SIG-M5 treated with dmso at 0.1 percent for 504 hours (cell line): ENCODE data around the gene ZNF429.
A peak's percentile ranks its signal among the peaks of the same experiment; 100 is the strongest.
"Not testable (repeated sequence)": the region's sequence is repeated elsewhere in the genome, so short reads cannot be mapped to it uniquely, and the experiment has no call there.

Source experiments
- DNase-seq: peaks from one replicate; lab custom pipeline; 2025; ENCODE audit not compliant: unreplicated experiment; lab: John Stamatoyannopoulos, UW

ZNF429 gene

DNA sequence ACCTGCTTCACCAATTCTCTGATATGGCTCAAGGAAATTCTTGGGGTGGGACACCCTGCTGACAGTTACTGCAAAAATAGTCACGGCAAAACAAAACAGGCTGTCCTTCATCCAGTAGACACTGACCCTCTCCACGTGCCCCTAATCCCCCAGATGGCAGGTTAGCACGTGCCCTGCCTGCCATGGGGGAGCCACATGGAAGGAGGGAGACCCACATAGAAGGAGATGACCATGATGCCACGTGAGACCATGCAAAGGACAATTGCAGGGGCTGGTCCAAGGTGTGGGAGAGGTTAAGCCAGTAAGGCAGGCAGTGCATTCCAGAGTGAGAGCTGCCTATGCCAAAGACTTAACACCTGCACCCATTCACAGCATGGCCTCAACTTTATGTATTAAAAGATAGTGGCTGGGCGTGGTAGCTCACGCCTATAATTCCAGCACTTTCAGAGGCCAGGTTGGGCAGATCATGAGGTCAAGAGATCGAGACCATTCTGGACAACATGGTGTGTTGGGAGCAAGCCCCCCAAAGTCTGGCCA, 82.7 kb downstream of the ZNF429 start:
- no peak for DNase-seq

DNA sequence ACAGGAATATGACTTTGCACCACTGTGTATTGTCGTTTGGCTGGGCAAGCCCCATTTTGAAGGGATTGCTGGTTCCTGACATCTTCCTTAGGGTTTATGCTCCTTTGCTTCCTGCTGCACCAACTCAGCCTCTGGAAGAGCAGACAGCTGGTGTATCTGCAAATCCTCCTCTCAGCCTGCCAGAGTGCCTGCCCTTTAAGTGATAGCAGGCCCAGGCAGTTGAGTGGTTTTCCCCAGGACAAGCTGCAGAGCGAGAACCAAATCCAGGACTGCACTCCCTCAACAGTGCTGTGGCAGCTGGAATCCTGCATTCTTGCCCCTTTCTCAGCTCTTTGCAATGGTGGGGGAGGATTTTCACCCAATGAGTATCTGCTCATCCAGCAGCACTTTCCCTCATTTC, 85.5 kb downstream of the ZNF429 start:
- no peak for DNase-seq

DNA sequence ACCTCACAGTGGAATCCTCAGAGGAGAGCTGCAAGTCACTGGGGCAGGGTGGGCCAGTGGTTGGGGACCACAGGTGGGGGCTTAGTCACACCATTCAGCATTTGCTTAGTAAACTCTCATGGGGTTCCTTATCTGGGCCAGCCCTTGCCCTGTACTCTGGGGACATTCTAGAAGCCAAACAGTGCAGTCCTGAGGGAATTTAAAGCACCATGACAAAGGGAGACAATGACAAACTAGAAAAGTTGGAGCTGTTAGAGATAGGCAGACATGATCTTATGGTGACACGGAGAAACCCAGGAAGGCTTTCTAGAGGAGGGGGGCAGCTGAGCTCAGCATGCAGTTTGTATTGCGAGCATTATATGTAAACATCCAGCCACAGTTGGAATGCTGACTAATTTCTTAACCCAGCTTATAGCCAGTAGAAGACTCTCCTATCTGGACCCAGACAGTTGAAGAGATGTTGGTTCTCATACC, 87.6 kb downstream of the ZNF429 start:
- DNase-seq, result no peak

DNA sequence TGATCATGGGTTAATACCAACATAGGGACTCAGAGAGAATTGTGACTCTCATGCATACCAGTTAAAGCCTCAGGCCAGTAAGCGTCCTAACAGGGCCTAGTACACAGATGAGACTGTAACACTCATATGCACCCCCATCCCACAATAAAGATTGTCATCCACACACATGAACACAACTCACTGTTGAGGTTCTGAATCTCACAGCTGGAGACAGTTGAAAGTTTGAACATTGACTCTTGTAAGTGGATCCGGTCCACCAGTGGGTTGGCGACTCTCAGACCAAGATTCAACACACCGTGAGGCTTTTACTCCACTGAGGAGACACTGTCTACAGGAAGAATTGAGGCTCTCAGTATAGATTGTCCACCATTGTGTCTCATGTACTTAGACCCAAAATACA, 88.1 kb downstream of the ZNF429 start:
- DNase-seq, result no peak

DNA sequence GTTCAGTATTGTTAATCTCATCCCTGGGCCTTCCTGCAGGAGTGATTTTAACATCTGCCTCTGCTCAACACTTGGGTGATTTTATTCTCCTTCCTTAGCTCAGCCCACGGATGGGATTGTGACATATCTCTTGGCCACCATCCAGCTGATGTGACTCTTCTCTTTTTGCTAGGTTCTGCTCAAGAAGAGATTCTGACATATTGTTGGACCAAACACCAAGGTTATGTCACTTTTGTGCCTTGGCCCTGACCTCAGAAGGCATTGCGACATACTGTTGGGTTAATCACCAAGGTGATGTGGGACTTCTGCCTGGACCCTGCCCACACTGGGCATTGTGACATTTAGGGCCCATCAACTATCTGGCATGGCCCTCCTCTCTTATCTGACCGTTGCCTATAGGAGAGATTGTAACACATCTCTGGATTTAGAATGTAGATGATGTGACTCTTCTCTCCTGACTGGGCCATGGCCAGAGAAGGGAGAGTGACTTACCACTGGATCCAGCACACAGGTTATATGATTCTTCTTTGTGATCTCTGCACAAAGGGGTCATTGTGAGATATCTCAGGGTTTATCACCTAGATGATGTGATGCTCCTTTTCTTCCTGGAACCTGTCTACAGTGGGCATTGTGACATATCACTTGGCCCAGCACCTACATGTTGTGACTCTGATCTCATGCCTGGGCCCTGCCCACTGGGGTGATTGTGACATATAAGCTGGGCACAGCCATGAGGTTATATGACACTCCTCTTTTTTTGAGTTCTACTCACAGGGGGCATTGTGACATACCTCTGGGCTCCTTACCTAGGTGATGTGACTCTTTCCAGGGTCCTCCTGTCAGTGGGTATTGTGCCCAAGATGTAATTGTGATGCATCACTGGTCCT, 88.8 kb downstream of the ZNF429 start:
- no peak for DNase-seq

- no peak for DNase-seq
These were observed 89.8 kb downstream of the ZNF429 start for GRCh38 chr19:21595185-21595584.

- no peak for DNase-seq
These were observed 96.8 kb downstream of the ZNF429 start for GRCh38 chr19:21602082-21602658.

DNA sequence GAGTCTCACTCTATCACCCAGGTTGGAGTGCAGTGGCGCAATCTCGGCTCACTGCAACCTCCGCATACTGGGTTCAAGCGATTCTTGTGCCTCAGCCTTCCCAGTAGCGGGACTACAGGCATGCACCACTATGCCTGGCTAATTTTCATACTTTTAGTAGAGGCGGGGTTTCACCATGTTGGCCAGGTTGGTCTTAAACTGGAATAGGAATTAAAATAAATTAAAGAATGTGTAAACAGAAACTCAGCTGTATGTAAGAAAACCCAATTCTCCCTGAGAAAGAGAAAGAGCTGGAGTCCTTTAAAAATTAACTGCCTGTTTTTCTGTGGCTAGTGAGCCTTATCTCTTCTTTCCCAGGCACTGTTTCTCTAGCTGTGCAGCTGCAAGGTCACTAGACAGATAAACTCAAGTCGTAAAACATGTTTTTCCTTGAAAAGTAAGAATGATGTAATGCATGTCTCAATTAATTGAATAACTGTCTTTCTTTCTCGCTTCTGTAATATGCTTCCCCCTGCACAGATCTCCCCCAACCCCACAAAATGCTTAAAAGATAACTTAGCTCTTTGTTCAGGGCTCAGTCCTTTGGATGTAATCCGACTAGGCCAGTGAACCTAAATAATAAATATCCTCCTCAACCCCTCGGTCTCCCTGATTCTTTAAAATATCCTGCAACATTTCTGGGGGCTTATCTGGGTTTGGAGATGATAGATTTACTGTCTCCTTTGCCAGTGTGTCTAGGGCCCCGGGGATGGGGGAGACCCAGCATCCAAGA, 97.4 kb downstream of the ZNF429 start:
- DNase-seq, result not testable (repeated sequence)

- no peak for DNase-seq
These were observed 98.2 kb downstream of the ZNF429 start for GRCh38 chr19:21603431-21604231.

GRCh38 chr19:21604351-21604926, 99.0 kb downstream of the ZNF429 start:
- peak; percentile 2 for DNase-seq
